HFF-Myc (cell line): ENCODE data around the gene NANOS3.

Experiments
- DNase-seq: peaks from one replicate; pipeline ENCODE4 v3.0.0-alpha.2; 2011; ENCODE audit warnings: low read depth; ENCODE audit errors: extremely low read depth
- H3K4me3 ChIP-seq: replicated peaks from 2 replicates; pipeline ENCODE4 v1.5.1; 2011; ENCODE audit warnings: low read depth, mild to moderate bottlenecking, control low read depth, low read length
- CTCF ChIP-seq: IDR thresholded peaks from 2 replicates; pipeline ENCODE4 v1.5.1; 2012; ENCODE audit warnings: mild to moderate bottlenecking, low read depth, low read length, control low read depth; ENCODE audit errors: missing control alignments

The NANOS3 gene

GRCh38 chr19:13834244-13835069 is 42.5 kb upstream of the NANOS3 start:
- DNase-seq, result no peak
- H3K4me3 ChIP-seq, result no peak overlapping the region
- TF ChIP-seq CTCF, result no peak

DNA sequence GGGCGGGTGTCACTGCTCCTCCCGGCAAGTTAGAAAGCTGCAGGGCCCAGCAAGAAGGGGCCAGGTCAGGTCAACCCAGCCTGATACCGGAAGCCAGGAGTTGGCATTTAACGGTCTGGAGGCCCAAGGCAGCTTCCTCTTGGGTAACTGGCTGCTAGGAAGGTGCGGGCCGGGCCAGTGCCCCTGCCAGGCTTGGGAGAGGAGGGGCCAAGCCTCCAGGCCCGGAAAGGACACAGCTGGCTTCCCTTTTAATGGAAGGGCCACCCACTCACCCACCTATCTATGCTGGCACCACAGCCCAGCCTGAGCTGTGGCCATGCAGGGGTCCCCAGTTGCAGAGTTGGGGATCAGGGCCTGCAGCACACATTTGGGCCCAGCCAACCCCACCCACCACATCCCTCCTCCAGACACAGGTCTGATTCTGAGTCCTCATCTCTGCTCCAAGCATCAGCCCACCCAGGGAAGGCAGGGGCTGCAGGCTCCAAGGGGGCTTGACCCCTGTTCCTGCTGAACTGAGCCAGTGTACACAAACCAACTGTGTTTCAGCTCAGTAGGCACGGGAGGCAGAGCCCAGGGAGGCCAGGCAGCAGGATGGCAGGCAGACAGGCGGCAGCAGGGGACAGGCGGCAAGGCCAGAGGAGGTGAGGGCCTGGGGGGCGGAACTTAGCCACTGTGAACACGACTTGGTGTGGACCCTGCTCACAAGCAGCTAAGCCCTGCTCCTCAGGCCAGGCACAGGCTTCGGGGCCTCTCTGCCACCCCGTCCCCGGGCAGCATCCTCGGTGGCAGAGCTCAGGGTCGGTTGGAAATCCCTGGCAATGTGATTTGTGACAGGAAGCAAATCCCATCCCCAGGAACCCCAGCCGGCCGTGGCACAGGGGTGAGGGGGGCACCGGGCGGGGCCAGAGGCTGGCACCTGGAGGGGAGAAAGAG is 40.9 kb upstream of the NANOS3 start:
- no peak for DNase-seq
- H3K4me3 ChIP-seq, result 0 out of 2 replicates have a peak overlapping the region, but pooled peaks have one; percentile 4
- TF ChIP-seq CTCF, result no peak

DNA sequence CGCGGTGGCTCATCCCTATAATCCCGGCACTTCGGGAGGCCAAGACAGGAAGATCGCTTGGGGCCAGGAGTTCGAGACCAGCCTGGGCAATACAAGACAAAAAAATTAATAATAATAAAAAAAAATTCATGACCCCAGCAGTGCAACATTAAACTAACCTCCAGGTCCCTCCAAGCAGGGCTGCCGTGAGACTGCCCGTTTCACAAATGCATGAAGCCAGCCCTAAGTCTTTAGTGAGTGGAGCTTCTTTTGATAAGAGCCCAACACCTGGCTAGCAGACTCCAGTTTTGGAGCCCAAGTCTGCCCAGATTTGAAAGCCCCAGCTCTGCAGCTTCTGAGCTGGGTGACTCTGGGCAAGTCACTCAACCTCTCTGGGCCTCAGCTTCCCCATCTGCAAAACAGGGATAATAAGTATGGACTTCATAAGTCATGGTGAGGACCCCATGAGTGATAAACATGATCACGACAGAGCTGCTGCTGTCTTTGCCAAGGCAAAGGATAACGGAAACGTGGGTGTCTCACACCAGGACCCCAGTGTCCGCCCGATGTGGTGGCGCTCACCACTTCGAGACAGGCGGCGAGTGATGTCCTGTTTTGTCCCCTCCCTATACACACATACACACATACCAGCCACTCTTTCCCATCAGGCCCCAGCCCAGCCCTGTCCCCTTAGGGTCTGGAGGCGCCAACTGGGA is 38.4 kb upstream of the NANOS3 start:
- TF ChIP-seq CTCF, result no peak
- no peak for DNase-seq
- peak overlapping the region; percentile 96 for H3K4me3 ChIP-seq

DNA sequence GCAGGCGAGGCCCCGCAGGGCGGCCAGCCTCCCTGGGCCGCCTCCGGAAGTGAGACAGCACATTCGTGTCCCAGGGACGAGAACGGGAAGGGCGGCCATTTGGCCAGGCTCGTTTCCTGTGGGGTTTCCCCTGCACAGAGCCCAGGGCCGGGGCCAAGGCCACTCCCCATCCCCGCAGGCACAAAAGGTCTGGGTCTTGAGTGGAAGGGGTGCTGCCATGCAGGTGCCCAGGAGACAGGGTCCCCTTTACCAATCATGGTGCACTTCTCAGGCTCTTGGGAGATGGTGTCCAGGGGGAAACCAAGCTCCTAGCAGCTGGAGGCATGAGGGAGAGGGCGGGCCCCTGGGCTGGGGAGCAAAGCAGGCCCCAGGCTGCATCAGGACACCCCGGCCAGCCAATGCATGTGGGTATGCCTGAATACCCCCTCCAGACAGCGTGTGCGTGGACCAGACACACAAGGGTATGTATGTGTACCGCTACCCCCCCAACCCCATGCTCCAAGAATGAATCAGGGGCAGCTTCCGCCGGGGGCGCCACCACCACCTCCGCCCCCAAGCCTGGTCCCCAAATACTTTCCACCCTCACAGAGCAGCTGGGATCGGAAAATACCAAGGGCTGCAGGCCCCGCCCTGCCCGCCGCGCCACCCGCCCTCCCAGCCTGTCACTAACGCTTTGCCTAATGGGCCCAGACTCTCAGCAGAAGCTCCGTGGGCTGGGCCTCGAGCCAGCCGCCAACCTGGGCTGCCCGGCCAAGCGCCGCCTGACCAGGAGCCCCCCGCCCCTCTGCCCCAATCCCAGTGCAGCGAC is 37.6 kb upstream of the NANOS3 start:
- no peak for DNase-seq
- peak overlapping the region; percentile 96 for H3K4me3 ChIP-seq
- no peak for TF ChIP-seq CTCF

GRCh38 chr19:13839938-13840304 is 37.0 kb upstream of the NANOS3 start:
- no peak for DNase-seq
- TF ChIP-seq CTCF, result no peak
- H3K4me3 ChIP-seq, result peak overlapping the region; percentile 96
